Activated CD4-positive, alpha-beta T cell treated with anti-CD3 and anti-CD28 coated beads, Interleukin-2, amount 50 U/mL, for 48 hours (primary cell): Measurements from ENCODE around the gene TCF4.

Source experiments
- DNase-seq, 2 experiments: peaks; one replicate each; pipeline ENCODE4 v3.0.0-alpha.2; 2020

Gene TCF4

DNA sequence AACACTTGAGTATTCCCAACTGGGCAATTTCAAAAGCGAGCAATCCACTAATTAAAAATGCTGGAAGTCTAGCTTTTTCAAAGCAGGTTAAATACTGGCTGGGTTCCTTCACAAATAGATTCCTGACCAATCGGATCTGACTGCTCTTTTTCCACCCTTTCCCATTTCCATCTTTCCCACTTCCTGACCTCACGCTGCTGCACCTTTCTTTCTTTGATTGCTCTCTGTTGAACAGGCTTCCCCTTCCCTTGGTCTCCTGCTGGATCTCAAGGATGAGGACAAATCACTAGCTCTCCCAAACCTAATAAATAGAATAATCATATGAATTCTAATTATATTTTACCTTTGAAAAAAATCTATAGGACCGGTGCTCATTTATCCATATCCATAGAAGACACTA is 121.2 kb downstream of the TCF4 start:
- DNase-seq: no peak

DNA sequence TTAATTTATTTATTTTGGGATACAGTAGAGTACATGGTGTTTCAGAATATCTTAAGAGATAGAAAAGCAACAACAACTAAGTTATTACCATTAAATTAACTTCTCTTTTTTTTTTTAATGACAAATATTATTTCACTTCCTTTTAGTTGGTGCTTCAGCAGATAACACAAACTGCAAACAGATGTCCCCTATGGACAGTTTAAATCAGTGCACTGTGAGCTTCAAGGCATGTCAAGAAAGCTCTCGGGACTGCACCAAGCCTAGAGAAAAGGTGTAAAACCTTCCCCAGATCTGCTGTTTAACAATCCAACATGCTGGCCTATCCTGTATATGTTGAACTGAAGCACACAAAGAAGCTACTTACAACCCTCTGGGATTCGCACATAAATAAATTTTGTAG is 122.7 kb downstream of the TCF4 start:
- no peak for DNase-seq

DNA sequence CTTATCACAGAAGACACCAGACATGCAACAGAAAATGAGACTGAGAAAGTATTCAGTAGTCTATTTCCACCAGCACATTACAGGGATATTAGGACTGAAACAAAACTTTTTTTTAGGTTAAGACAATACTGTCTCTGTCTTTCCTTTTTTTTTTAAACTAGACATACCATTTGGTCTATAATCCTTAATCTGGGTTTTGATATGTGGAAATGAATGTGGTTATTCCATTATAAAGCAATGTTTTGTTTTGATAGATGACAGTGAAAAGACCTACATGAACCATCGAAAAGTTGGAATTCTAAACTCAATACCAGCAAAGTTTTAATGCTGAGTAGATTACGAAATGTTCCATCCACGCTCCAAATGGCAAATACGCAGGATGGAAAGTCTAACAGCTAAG is 123.4 kb downstream of the TCF4 start:
- DNase-seq: no peak

DNA sequence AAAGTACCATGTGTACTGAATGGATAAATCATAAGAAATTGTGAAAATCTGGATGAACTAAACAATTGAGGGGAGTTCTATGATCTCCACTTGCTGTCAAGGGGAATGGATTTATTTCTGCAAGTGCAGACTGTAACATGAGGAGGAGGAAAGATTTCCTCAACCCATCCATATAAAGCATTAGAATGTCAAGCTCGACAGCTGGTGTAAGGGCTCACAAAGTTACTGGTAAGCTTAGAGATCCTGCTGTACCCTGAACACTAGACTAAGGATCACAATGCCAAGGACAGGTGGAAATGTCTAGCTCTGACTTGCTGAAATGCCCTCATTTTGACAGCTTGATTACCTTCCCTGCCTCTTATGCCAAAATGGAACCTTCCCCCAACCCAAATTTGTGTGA is 125.3 kb downstream of the TCF4 start:
- no peak for DNase-seq

DNA sequence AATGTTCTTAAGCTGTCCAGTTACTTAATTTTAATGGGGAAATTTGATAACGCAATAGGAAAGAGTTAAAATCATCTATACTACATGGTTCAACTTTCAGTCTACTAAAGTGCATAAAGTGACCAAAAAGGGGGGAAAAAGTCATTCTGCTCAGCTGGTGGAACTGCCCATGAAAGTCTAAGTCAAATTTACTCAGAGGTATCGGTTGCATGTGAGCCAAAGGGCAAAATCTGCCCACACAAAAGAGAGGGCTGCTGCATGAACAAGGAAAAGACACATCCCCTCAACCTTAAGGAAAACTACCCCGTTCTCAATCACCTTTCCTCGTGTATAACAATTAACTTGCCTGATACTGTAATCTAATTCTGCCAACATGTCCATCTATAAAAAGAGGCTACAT is 126.1 kb downstream of the TCF4 start:
- DNase-seq: no peak

DNA sequence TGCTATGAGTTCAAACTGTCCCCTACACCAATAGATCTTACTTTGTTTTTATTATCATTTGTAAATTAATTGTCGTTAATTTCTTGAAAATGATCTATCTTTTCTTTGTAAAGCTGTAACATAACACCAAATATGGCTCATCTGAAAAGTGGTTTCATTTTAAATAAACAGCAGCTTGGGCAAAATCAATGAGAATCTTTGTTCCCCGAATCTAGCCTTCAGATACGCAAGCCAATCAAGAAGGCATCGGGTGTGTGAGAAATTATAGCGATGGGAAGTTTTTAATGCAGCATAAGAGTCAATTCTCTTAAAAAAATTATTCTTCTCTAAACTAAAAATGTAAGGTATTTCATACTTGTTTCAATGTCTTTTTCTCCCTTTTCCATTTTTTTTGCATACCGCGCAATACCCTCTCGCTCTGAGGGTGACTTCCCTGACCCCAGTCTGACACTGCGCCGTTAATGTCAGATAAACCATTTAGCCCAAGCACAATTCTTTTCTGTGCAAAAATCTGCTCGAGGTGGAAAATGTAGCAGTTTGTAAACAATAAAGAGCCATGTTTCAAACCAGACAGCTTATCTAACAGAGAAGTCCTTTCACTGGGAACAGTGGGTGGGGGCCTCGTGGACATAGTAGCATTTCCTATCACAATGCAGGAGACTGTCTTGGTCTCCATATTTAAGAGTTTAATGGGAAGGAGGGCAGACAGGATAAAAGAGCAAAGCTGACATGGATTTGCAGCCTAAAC is 129.4 kb downstream of the TCF4 start:
- no peak for DNase-seq

DNA sequence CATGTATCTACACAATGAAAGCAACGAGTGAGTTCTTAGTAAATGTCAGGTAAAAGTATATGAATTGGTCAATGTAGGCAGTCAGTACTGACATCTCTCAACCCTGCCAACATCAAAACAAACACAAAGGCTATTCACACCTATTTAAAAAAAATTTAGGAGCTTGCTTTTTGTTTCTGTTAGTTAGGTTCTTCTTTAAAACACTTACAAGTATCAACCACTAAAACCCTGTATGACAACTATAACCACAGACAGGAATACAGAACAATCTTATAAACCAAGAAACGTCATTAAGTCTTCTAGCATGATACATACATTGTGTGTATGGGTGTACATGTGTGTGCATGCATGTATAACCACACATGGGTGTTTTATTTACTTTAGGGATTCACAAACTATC is 131.0 kb downstream of the TCF4 start:
- no peak for DNase-seq

DNA sequence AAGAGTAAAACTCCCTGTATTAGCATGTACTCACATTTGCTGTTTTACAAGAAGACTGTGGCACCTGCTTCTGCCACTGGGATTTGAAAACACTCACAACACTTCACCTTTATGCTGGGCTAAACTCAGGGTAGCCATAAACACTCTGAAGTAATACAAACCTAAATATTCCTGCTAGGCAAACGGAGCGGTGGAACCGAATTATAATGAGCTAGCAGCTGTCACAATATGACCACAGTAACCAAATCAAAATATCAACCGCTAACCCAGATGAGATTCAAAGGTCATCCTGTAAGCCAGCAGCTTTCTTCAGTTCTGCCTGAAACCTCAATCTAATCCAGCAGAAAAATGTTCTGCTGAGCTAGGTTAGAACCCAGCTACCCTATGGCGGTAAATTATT is 132.1 kb downstream of the TCF4 start:
- no peak for DNase-seq

DNA sequence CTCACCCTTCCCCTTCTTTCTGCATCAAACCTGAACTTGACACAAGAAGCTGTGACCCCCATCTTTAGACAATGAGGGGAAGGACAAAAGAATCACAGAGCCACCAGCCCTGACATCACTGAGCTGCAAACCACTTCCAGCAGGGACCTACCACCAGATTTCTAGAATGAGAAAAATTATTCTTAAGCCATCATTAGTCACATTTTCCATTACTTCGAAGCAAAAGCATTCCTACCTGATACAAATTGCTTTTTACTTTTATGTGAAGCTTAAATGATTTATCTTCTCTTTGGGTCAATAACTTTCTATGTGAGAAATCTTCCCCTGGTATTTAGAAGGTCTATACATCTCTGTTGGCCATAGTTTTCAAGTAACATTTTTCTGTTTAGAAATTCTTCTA is 134.8 kb downstream of the TCF4 start:
- DNase-seq: no peak

DNA sequence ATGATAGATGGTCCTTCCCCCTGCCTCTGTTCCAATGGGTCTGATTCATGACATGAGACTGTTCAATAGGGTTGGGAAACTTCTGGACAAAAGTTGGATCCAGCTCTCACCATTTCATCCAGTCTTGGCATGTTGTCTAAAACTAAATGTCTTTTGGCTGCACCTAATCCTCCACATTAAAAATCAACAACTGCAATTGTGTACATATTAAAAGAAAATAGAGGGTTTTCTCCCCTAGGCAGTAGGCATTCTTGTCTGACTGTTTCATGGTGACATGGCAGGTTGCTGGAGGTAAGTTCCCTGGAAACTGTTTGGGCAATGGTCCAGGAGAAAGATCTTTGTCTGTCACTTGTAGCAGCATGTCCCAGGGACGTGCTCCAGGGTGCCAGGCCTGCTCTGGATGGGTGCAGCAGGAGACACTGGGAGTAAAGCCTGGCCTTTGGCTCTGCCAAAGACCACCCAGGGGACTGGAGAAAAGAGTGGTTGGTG is 135.8 kb downstream of the TCF4 start:
- no peak for DNase-seq

DNA sequence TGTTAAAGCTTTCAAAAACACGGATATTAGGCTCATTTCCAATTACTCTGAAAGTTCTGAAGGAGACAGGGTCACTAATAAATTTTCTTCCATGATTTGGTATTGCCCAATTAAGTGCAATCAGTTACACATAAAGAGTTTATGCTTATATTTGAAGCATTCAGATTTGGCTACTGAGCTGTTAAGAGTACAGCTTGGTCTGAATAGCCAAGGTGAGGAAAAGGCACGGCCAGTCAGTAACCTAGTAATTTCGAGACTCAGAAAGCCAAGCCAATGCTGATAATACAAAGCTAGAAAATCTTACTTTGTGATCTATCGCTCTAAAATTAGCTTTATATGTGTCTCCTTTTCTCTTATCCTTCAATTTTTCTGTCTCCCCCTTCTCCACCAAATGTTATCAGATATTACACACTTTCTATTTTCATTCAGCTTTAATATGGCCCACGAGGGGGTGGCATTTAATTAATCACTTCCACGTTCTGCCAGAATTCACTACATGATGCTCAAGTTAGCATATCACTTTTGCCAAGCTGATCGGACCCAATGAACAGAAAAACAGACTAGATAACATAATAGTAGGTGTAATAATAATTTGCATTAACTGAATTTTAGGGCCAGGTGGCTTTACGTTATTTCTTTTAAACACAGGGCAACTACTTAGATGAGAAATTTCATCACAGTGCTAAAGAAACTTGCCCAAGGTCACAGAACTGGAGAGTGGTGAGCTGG is 138.4 kb downstream of the TCF4 start:
- DNase-seq: no peak

DNA sequence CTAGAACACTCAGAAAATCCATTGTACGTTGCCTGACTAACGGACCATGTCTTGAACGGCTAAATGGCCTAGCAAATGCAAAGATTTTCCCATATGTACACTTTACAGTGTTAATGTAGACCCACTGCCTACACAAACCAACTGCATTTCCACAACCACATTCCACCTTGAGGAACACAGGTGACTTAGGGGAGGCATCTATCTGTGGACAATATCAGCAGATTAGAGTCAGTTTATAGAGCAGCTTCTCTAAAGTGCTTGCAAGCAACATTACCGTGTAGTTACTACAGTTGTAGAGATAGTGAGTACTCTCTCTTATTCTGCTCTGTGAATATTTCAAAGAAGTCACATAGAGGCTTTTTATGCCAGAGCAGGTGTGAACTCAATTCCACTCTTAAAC is 139.6 kb downstream of the TCF4 start:
- no peak for DNase-seq

DNA sequence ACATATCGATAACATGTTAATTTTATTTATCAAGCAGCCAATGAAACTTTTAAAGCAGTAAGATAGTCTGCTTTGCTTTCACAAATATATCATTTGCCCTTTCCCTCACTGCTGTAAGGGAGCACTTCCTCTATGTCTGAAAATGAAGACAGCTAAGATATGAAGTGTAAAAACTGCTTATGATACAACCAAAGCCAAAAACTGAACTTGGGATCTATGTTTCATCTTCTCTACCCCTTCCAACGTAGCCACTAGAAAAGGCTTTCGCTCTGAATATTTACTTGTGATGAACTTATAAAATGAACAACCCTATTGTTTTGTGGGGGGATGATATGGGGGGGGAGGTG is 140.3 kb downstream of the TCF4 start:
- no peak for DNase-seq

DNA sequence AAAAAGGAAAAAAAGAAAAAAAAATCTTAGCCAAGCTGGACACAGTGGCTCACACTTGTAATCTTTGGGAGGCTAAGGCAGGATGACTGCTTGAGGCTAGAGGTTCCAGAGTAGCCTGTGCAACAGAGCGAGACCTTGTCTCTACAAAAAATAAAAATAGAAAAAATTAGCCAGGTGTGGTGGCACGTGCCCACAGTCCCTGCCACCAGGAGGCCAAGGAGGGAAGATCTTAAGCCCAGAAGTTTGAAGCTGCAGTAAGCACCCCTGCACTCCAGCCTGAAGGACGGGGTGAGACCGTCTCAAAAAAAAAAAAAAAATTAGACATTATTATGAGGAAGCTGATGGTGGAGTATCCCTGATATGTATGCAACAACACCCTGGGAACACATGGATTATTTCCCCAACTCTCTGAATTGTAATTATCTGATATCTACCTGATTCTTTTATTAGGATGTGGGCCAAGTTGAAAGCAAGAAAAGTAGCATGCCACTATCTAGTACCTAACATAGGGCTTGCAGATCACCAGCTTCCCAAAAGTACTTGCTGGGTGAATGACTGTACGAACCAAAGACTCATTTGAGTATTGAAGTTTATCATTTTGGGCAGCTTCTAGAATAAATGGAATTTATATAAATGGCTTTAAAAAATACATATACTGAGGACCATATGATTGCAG is 140.9 kb downstream of the TCF4 start:
- no peak for DNase-seq

DNA sequence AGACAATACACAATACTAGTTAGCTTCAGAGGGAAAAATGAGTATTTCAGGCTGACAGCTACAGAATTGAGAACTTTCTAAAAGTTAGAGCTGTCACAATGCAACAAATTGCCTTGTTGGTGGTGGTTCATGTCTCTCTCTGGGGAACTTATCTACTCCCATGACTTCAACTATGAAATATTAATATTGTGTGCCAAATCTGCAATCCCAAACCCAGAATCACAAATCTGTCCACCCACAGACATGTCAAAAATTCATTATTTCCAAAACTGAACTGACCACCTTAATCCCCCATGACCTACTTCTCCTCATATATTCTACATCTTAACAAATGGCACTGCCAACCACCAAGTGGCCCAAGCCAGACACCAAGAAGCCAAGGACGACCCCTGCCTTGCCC is 143.5 kb downstream of the TCF4 start:
- DNase-seq: no peak

DNA sequence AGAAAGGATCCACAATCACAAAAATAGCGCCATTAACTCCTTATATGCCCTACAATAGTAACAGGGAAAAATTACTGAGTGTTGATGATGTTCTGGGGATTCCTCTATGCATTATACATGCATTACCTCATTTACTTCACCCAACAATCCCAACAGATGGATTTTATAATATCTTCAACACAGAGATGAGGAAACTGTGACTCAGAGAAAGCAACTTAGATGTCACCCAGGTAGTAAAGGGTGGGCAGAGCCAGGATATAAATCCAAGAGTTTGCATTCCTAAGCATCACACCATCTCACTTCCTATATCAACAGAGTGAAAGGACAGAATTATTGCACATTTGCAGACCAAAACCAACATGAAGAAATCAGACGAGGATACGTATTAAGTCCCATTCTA is 144.2 kb downstream of the TCF4 start:
- no peak for DNase-seq

DNA sequence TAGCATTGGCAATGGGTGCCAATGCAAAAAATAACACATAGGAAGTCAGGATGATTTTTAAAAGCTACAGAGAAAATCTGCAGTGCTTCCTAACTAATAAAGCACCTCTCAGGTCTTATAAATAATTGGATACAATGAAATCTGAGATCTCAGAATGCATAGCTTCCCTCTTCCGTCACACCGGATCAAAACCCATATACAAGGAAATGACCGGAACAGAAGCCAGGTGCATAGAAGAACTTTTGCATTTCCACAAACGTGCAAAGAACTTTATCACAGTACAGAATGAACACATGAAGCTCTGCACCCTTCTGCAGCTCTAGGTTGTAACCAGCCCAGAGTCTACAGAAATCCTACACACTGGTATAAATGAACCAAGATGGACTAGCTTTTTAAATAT is 145.4 kb downstream of the TCF4 start:
- DNase-seq: no peak

DNA sequence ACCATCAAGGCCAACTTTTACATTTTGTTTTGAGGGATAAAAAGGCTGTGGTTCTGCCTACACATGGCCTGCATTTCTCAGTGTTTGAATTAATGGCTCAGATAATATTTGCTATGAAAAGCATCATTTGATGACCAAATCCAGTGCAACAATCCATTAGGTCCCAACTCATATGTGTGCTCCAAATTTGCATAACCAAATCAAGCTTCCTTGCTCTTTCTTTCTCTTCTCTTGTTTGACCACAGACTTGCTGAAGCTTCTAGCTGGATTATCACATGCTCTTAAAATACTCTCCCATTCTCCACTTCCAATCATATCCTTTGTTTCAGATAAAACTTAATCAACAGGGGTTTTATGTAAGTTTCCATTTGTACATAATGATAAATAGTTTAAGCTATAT is 147.0 kb downstream of the TCF4 start:
- DNase-seq: no peak

DNA sequence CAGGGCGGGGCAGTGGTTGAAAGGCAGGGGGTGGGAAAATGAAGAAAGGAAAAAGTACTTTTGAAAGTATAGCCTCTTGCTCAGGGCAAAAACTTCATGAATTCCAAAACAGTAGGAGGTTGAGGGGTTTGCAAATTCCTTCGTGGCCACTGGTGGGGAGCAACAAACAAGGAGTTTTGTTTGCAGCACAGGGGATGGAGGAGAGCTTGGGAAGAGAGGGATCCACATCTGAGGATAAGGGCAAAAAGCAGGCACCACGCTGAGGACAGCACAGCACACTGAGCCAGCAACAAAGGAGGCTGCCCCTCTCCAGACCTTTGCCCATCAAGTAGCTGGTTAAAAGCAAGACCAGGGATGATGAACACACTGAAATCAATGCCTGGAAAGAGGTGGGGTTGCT is 148.9 kb downstream of the TCF4 start:
- no peak for DNase-seq

DNA sequence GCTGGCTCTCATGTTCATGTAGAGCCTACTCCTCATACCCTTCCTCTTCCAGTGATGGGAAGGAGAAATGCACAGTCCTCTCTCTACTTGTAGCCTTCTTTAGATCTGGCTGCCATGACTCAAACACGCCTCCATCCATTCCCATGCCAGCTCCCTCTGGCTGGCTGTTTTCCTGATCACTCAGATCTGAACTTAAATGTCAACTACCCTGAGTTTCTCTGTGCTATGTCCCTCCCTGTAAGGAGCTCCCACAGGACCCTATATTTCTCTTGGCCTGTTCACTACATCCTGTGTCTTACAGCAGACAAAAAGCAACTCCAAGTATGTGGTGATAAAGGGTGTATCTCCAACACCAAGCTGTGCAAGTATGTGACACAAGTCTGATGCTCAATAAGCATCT is 152.4 kb downstream of the TCF4 start:
- no peak for DNase-seq

DNA sequence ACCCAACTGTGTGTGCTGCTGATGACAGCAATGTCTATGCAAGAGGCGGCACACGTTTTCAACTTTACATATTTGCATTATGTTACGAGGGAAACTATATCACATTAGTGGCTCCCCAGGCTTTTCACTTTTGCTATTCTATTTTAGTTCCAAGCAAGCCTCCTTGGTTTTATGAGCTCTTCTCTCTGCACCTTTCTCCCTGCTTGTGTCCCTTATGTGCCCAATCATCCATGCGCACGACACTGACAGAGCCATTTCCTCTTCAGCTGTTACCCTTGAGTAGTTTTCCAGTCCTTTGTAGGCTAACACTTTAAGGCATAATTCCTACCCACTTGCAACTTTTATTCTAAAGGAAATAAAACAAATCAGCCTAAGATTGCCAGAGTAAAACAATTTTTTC is 154.3 kb downstream of the TCF4 start:
- DNase-seq: no peak

DNA sequence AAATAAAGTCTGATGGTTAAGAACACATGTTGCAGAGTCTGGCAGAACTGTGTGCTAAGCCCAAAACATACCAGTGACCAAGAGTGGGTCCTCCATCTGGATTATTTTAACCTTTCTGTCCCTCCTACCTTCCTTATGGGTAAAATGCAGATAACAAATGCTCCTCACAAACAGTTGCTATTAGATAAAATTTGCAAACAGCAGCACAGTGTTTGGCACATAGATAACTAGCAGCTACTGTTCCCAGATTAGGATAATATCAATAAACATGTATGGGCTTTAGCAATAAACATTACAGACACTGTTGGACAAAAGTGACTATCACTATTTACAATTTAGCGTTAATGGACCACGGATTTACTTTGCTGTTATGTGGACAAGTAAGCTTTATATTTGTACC is 154.9 kb downstream of the TCF4 start:
- DNase-seq: no peak

DNA sequence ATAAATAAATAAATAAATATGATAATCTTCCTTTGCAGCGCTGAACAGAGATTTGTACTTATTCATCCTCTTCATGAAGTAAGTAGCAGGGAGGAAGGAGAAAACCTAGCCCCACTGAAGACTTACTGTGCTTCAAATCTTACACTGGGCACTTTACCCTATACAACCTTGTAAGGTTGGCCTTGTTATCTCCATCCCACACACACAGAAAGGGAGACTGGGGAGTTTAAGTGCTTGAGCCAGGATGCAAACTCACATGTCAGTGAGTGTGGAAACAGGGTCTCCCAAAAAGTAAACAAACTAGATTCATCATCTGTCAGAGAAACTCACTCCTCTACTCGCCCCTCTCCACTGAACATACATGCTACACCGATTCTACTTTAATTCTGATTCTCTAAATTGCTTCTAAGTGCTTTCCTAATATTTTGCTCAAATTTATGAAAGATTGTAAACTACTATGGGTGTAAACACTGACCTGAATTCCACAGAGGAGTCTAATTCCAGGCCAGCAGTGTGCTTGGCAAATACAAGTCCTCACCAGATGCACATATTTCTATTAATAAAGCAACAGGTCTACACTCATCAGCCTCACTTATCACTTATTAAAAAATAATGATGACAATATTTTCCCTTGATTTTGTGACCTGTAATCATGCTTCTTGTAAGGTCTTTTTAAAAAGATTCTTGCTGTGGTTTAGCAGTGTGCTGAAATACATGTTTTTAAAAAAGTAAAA is 155.5 kb downstream of the TCF4 start:
- DNase-seq: no peak

DNA sequence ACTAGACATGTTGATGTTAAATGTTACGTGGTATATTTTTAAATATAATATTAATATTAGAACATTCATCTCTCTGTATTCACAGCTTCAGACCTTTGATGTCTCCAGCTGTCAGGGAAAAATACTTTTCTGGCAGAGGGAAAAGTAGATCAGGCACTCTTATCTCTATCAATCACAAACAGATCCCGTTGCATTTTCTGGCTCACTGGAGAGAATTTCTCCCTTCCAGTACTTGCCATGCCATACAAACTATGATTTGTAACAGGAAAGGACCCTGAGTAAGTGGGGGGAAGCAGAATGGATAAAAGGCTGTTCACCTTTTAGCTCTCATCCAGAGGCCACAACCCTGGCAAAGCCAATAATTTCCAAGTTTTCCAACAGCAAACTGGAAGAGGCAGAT is 158.0 kb downstream of the TCF4 start:
- DNase-seq: no peak
